HG03135 (cell line): ENCODE data around the gene MYH9.
"Not testable (repeated sequence)": the region's sequence is repeated elsewhere in the genome, so short reads cannot be mapped to it uniquely, and the experiment has no call there.

ENCODE experiments used
- ATAC-seq: cut with Tn5 transposase; IDR thresholded peaks from one replicate; pipeline ENCODE4 v1.9.1; 2021; ENCODE audit warnings: mild to moderate bottlenecking, moderate library complexity; ENCODE audit not compliant: unreplicated experiment

The MYH9 gene

DNA sequence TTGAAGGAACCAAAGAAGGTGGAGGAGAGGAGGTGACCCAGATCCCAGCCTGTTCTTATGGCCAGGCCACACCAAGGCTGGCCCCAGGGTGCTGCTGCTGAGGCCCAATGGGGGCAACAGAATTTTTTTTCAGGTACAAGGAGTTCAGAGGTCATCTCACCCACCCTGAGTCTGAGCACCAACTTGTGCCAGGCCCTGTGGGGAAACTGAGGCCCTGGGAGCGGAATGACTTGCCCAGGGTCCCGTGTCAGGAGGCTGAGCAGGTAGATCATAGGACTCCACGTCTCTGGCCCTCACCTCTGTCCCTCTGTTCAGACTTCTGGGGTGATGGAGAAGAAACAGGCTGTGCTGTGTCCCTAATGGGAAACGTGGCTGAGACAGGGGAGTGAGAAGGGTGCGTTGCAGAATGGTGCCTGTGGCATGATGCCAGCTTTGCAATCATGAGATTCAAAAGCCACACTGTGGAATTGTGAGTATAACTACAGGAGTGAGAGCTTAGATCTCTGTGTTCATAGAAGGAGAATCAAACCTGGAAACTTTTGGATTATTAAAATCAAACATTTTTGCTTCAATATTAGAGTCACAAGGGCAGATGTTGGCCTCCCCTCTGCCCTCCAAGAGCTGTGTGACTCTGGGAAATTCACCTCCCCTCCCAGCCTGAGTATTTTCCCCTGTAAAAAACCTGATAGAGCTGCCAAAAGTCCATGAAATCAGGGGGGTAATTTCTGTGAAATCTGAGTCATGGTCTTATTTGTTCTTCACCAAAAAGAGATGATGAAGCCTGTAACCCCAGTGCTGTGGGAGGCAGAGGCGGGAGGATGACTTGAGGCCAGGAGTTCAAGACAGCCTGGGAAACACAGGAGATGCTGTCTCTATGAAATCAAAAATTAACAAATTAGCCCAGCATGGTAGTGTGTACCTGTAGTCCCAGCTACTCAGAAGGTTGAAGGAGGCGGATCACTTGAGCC lies 134.0 kb downstream of the MYH9 start:
- ATAC-seq = no peak

DNA sequence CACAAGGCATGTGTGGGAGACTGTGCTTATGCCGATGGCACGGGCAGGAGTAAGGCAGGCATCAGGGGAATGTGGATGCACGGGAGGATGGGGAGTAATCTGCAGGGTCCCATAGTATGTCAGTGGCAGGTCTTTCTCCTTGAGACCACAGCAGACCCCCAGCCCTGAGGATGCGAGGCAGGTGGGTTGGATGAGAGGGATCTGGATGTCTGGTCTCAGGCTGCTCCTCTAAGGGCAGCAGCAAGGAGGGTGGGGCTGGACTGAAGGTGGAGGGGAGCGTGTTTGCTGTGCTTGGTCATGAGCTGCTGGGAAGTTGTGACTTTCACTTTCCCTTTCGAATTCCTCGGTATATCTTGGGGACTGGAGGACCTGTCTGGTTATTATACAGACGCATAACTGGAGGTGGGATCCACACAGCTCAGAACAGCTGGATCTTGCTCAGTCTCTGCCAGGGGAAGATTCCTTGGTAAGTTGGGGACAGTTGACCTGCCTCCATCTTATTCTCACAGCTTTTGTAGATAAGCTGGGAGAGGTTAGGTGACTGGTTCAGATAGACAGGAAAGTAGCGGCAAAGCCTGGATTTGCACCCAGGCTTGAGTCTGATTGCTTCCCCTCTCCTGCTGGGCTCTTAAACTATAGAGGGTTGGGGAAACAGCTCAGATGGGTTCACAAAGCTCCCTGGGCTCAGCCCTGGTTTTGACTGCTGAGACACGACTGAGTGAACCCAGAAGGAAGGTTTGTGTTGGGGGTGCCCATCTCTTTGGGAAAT lies 134.8 kb downstream of the MYH9 start, which contains the start of gene APOL1:
TSS of gene APOL1 (plus strand) at position 380 of the 769 bp plus-strand sequence. CDS start 1,823 bp downstream, outside the sequence.
- ATAC-seq = peak; percentile 71

DNA sequence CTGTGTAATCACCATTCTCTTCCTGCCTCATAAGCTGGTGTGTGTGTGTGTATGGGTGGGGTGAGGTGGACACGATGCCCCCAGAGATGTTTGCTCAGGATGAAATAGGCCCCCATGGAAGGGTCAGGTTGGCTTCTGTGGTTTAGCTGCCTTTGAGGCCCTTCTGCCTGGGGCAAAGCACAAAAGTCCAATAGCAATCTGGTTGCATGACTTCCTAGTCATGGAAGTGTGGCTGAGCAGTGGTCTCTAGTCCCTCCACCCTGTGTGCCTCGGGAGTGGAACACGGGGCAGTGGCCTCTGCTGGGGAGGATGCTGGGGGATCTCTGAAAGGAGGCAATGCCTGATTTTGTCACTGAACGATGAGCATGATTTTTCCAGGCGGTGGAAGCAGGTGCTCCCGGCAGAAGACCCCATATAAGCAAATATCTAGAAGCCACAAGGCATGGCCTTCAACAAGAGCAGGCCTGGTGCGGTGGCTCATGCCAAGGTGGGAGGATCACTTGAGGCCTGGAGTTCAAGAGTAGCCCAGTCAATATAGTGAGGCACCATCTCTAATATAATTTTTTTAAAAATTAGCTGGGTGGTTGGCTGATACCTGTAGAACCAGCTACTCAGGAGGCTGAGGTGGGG lies 135.7 kb downstream of the MYH9 start:
- not testable (repeated sequence) for ATAC-seq

DNA sequence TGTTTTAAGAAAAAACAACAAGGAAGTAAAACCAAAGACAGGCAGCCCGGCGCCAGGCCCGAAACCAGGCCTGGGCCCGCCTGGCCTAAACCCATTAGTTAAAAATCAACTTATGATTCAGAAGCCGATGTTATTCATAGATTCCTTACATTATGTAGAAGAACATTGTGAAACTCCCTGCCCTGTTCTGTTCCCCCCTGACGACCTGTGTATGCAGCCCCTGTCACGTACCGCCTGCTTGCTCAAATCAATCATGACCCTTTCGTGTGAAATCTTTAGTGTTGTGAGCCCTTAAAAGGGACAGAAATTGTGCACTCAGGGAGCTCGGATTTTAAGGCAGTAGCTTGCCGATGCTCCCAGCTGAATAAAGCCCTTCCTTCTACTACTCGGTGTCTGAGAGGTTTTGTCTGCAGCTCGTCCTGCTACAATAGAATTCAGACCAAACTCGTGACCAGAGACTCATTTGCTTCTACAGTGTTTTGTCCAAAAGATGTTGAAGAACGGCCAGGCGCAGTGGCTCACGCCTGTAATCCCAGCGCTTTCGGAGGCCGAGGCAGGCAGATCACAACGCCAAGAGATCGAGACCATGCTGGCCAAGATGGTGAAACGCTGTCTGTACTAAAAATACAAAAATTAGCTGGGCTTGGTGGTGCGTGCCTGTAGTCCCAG lies 137.3 kb downstream of the MYH9 start:
- ATAC-seq = not testable (repeated sequence)

DNA sequence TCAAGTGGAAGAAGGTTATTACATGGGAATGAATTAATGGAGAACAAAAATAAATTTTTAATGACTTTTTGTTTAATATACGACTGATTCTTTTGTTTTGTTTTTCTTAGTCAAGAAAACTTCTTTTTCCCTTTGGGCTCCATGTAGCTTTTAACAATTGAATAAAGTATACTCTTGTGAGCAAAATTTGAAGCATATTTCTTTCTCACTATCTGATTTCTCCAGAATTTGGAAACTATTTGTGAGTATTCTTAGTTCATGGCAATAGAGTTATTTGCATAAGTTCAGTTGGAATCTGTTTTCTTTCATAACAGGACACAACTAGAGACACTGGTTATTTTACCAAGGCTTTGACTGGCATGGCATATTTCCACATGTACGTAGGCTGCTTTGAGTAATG lies 138.6 kb downstream of the MYH9 start:
- ATAC-seq = no peak

DNA sequence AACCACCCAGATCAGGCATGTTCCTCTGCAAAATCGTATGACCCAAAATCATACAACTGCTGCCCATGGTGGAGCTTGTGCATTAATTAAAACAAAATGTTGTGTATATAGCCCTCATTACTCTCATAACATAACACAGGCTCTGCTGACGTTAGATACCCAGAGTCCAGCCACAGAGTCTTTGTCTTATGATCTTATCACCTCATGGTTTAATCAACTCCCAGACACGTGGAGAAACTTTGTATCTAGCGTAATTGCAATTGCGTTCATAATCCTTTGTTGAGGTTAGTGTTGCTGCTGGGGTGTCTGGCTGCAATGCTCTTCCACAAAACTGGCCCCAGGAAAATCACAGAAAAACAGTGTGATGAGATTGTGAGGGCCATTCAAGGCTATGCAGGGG lies 139.8 kb downstream of the MYH9 start:
- no peak for ATAC-seq

DNA sequence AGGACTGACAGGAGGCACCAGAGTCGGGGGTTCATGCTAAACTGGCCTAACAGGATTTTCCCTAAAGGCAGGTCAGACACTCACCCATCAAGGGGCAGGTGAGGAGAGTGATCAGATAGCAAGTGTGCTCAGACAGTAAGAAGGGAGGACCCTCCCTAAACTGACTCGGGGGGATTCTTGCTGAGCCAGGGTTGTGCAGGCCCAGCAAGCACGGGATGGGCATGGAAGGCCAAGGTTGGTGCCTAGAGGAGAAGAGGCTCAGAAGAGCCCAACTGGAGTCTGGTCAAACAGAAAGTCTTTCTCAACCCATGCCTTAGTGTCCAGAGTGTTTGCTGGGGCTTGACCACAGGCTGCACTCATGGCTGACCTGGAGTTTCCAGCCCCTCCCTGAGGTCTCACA lies 141.0 kb downstream of the MYH9 start:
- no peak for ATAC-seq

DNA sequence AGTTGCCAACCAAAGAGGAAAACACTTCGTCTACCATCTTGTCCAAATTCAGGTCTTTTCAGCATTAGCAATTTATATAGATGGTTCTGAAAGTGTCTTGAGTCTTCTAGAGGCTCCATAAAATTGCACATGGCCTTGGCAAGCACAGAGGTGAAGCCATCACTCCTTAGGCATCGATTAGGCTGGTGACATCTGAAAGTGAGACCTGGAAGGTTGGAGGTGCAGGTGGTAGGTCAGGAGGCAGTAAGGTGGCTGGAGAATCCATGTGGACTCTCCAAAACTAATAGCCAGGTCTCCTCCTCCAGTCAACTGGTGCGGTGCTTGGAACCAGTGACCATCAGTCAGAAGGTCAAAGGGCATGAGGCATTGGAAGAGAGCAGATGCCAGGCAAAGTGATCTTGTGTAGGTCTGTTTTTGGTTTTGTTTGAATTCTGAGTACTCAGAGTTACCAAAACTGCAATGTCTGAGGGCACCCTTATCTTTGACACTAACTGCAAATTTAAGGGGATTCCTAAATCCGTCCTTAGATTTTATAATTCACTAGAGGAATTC lies 141.9 kb downstream of the MYH9 start:
- no peak for ATAC-seq

DNA sequence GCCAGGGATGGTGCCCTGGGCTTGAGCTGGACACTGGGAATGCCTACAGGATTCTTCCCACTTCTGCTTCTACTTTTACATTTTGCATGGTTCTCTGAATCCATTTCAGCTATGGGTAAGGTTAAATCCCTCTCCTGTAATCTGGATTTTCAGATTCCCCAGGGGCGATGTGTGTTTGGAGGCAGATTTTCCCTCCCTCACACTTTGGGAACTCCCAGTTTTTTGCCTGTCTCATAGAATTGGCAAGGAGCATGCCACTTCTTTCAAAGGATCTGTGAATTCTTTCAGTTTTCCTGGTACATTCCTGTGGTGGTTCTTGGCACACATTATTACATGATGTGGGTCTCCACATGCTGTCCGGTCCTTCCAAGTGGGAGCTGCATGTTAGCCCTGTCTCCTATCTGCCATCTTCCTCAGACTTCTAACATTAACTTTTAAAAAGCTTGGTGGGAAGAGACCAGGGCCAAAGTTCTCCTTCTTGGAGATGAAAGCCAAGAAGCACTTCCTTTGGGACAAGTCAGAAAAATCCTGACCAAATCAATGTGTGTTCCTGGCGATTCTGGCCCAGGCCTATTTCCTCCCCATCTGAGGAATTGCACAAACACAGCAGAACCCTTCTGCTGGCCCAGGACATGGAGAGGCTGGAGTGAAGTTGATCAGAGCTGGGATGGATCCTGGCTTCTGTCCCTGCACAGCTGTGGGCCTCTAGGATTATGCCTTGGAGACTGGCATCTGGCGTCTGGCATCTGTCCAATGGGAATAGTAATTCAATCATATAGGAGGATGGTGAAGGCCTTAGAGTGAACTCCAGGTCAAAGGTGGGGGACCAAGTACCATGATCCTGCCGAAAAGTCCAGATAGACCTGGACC lies 143.0 kb downstream of the MYH9 start:
- ATAC-seq = no peak

DNA sequence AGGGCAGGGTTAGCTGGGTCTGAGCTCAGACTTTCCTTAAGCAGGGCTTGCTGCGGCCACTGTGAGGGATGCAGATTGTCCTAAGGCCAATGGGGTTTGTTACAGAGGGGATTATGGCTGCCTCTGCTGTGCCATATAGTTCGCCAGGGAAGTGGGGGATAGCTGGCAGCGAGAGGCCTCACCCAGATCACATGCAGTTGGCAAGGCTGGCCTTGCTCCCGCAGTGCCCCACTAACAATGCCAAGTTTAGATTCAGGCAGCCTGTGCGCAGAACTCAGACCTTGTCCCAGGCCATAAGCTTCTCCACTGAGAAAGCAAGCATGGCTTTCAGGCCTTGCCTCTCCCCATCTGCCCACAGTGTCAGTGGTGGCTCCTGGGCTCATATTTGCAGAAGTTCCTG lies 143.8 kb downstream of the MYH9 start:
- ATAC-seq = no peak

DNA sequence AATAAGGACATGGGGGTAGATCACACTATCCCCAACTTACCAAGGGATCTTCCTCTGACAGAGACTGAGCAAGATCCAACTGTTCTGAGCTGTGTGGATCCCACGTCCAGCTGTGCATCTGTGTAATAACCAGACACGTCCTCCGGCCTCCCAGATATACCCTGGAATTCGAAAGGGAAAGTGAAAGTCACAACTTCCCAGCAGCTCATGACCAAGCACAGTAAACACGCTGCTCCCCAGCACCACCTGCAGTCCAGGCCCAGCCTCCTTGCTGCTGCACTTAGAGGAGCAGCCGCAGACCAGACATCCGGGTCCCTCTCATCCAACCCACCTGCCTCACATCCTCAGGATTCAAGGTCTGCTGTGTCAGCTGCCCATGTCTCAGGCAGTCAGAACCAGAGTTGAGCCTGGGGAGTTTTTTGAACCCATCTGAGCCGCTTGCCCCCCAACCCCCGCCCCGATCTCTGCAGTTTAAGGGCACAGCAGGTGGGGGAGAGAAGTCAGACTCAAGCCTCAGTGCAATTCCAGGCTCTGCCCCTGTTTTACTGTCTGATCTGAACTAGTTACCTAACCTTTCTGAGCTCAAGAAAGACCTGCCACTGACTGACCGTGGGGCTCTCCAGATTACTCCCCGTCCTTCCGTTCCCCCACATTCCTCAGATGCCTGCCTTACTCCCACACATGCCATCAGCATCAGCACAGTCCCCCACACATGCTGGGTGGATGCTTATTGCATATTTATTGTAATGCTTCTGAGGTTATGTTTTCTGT lies 148.2 kb downstream of the MYH9 start, which contains the start of gene APOL2:
TSS of gene APOL2 (minus strand) at position 127 of the 771 bp plus-strand sequence. CDS start 6,365 bp downstream, outside the sequence.
- peak; percentile 84 for ATAC-seq

DNA sequence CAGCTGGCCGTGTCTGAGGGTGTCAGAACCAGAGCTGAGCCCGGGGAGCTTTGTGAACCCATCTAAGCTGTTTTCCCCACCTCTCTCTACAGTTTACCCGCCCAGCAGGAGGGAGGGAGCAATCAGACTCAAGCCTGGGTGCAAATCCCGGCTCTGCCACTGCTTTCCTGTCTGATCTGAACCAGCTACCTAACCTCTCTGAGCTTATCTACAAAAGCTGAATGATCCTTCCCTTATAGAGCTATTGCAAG lies 148.7 kb downstream of the MYH9 start:
- peak; percentile 10 for ATAC-seq

DNA sequence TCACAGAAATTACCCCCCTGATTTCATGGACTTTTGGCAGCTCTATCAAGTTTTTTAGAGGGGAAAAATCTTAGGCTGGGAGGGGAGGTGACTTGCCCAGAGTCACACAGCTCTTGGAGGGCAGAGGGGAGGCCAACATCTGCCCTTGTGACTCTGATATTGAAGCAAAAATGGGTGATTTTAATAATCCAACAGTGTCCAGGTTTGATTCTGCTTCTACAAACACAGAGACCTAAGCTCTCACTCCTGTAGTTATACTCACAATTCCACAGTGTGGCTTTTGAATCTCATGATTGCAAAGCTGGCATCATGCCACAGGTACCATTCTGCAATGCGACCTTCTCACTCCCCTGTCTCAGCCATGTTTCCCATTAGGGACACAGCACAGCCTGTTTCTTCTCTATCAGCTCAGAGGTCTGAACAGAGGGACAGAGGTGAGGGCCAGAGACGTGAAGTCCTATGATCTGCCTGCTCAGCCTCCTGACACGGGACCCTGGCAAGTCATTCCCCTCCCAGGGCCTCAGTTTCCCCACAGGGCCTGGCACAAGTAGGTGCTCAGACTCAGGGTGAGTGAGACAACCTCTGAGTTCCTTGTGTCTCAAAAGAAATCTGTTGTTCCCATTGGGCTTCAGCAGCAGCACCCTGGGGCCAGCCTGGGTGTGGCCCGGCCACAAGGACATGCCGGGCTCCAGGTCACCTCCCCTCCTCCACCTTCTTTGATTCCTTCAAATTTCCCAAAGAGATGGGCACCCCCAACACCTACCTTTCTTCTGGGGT lies 149.2 kb downstream of the MYH9 start:
- peak; percentile 4 for ATAC-seq

DNA sequence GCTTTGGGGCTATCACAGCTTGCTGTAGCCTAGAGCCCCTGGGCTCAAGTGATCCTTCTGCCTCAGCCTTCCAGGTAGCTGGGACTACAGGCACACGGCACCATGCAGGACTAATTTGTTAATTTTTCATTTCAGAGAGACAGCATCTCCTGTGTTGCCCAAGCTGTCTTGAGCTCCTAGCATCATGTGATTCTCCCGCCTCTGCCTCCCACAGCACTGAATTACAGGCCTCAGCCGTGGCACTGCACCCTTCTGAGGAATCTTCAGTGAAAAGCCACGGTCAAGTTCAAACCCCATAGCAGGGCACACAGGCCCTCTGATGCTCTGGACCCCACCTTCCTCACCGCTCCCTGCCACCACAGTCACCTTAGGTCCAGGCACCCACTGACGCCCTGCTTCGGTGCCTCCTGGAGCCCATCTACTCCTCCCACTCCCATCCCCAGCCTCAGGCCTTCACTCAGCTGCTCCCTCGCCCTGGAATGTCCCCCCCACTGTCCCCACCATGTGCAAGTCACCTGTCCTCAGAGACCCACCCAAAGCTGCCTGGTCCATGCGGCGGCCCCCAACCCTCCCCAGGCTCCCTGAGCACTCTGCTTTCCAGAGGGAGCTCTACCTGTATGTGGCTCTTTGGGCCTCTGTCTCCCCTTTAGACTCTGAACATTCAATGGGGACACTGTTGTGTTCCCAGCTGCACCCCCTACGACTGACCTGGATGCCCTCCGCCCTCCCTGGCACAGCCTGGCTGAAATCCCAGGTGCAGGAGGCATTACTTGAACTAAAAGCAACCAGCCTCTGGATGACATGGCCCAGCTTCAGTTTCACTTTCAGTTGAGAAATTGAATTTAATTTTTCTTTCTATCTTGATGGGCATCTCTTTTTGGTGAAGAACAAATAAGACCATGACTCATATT lies 150.1 kb downstream of the MYH9 start:
- ATAC-seq = no peak

DNA sequence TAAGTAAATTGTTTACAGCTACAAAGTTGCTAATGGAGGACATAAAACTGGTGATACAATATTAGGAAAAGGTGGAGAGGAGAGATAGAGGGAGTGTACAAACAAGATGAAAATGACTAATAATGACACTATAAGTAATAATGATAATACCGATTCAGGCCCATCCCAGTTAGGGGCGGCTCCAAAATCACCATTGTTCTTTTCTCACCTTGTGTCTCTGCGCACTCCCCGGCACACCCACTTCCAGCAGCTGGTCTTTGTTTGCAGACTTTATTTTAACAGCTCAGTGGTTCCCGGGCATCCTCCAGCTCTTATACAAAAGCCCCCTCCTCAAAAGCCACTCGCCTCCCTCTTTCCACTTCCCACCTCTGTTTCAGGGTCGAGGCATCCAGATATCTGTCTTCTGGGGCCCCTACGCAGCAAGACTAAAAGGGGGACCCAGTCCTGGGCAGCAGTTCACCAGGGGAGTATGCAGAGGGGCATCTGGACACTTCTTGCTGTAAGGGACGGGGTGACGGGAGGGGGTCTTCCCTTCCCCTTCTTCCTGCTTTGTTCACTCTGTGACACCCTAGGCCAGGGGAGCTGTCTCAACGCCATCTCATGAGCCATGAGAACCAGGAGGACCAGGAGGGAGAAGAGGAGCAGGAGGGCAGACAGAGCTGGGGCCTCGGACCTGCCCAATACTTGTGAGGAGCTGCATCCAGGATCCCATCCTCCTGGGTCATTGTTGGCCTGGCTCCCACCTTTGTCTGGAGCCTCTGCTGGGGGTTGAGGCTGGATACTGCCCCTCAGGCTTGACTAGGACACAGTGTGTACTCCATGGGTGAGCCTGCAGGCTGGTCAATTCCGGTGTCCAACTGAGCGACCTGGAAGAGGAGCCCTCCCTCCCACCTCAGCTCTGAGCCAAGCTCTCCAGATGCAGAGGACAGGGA lies 151.1 kb downstream of the MYH9 start:
- no peak for ATAC-seq

DNA sequence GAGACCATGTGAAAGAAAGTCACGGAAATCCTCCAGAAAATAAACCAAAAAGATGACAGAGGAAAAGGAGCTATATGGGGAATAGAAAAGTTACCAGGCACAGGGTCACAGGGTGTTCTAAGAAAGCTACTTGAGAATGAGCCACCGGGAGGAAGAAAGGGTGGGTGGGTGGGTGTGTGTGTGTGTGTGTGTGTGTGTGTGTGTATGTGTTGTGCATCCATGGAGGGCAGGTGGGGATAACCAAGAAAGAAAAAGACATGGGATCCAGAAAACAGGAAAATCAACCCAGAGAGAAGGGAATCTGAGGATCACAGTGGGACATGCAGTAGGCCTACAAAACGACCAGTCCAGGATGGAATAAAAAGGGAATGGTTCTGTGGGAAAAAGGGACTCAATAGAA lies 152.2 kb downstream of the MYH9 start:
- no peak for ATAC-seq
